Mammary epithelial cell (primary cell): ENCODE results near the gene DPF3.

Experiments
- CTCF ChIP-seq, 2 donors: IDR thresholded peaks in 1 of 2; conservative IDR thresholded peaks in 1 of 2; 2 replicates each; pipeline ENCODE4 v1.5.1; 2011 to 2012; ENCODE audit warnings: inconsistent platforms in 2 of 2, low read length in 2 of 2, mild to moderate bottlenecking in 2 of 2, control low read depth in 1 of 2, low read depth in 1 of 2; ENCODE audit not compliant: insufficient read depth in 1 of 2; ENCODE audit errors: extremely low read depth in 1 of 2
- EZH2 ChIP-seq: IDR thresholded peaks from 2 replicates; pipeline ENCODE4 v1.6.1; 2012; ENCODE audit warnings: low read length, inconsistent platforms, borderline replicate concordance

- no peak for TF ChIP-seq CTCF (conservative IDR thresholded peaks at IDR 0.05 in 1 of 2, IDR thresholded peaks at IDR 0.05 in 1 of 2; ENCODE audit: extremely low read depth in 1 of 2, insufficient read depth in 1 of 2, low read depth in 1 of 2, low read length in 2 of 2)
- no peak for TF ChIP-seq EZH2
Observed at GRCh38 chr14:72753044-72753710, 140.7 kb downstream of the DPF3 start.
